Nephron (organoid): ENCODE data around the gene CDC6.

Experiments
- H3K27ac Mint-ChIP-seq, 3 experiments: 2 replicates each; pipeline ENCODE4 v1.8.0; 2020; ENCODE audit warnings: mixed read lengths in 3 of 3, mild to moderate bottlenecking in 2 of 3, moderate library complexity in 1 of 3
- H3K27me3 Mint-ChIP-seq: 2 replicates; pipeline ENCODE4 v1.8.0; 2021; ENCODE audit warnings: low read depth, mild to moderate bottlenecking, moderate library complexity, mixed read lengths
- H3K36me3 Mint-ChIP-seq: 2 replicates; pipeline ENCODE4 v1.8.0; 2020; ENCODE audit warnings: low read depth, mixed read lengths
- H3K4me1 Mint-ChIP-seq: 2 replicates; pipeline ENCODE4 v1.8.0; 2020; ENCODE audit warnings: mixed read lengths
- H3K4me3 Mint-ChIP-seq, 3 experiments: 2 replicates each; pipeline ENCODE4 v1.8.0; 2020; ENCODE audit warnings: mild to moderate bottlenecking in 3 of 3, mixed read lengths in 3 of 3, moderate library complexity in 2 of 3
- H3K9me3 Mint-ChIP-seq: 2 replicates; pipeline ENCODE4 v1.8.0; 2020; ENCODE audit warnings: mixed read lengths
- CTCF ChIP-seq, 3 experiments: fragments of 200-600 bp; sonication (generic); IDR thresholded peaks; one replicate each; pipeline ENCODE4 v1.5.0; 2021; ENCODE audit warnings: antibody characterized with exemption in 3 of 3; ENCODE audit not compliant: unreplicated experiment in 3 of 3

The CDC6 gene

GRCh38 chr17:40330850-40331470, 43.3 kb downstream of the CDC6 start:
- H3K9me3 Mint-ChIP-seq, result no peaks in the 10 kb centered on the region
- no peak for TF ChIP-seq CTCF (IDR thresholded peaks at IDR 0.05; ENCODE audit: unreplicated experiment in 3 of 3)
- peak overlapping the region in 1 of 3 experiments; percentile 45 for H3K4me3 Mint-ChIP-seq
- H3K27ac Mint-ChIP-seq, result peak overlapping the region; percentile 65 to 96 (median 75)
- peaks cover 24% of the 10 kb centered on the region for H3K36me3 Mint-ChIP-seq
- no peaks in the 10 kb centered on the region for H3K27me3 Mint-ChIP-seq
- peaks cover 69% of the 10 kb centered on the region for H3K4me1 Mint-ChIP-seq

- peak overlapping the region in 2 of 3 experiments; percentile 23 to 45 for H3K4me3 Mint-ChIP-seq
- H3K4me1 Mint-ChIP-seq, result peaks cover 59% of the 10 kb centered on the region
- H3K27me3 Mint-ChIP-seq, result no peaks in the 10 kb centered on the region
- TF ChIP-seq CTCF (IDR thresholded peaks at IDR 0.05; ENCODE audit: unreplicated experiment in 3 of 3), result no peak
- no peaks in the 10 kb centered on the region for H3K9me3 Mint-ChIP-seq
- peaks cover 24% of the 10 kb centered on the region for H3K36me3 Mint-ChIP-seq
- H3K27ac Mint-ChIP-seq, result peak overlapping the region; percentile 73 to 96 (median 75)
Observed at GRCh38 chr17:40331743-40332641, 44.3 kb downstream of the CDC6 start.

GRCh38 chr17:40333781-40334448, 46.2 kb downstream of the CDC6 start:
- H3K27me3 Mint-ChIP-seq, result no peaks in the 10 kb centered on the region
- peaks cover 57% of the 10 kb centered on the region for H3K4me1 Mint-ChIP-seq
- H3K27ac Mint-ChIP-seq, result peak overlapping the region in 2 of 3 experiments; percentile 72 to 80
- no peak for TF ChIP-seq CTCF (IDR thresholded peaks at IDR 0.05; ENCODE audit: unreplicated experiment in 3 of 3)
- H3K4me3 Mint-ChIP-seq, result no peak overlapping the region
- no peaks in the 10 kb centered on the region for H3K9me3 Mint-ChIP-seq
- H3K36me3 Mint-ChIP-seq, result peaks cover 24% of the 10 kb centered on the region

GRCh38 chr17:40335620-40336019, 47.9 kb downstream of the CDC6 start:
- no peaks in the 10 kb centered on the region for H3K9me3 Mint-ChIP-seq
- H3K4me3 Mint-ChIP-seq, result no peak overlapping the region
- no peaks in the 10 kb centered on the region for H3K27me3 Mint-ChIP-seq
- H3K4me1 Mint-ChIP-seq, result peaks cover 63% of the 10 kb centered on the region
- TF ChIP-seq CTCF (IDR thresholded peaks at IDR 0.05; ENCODE audit: unreplicated experiment in 3 of 3), result no peak
- H3K36me3 Mint-ChIP-seq, result peaks cover 32% of the 10 kb centered on the region
- peak overlapping the region in 1 of 3 experiments; percentile 80 for H3K27ac Mint-ChIP-seq

GRCh38 chr17:40337351-40337750, 49.7 kb downstream of the CDC6 start:
- no peak overlapping the region for H3K4me3 Mint-ChIP-seq
- no peaks in the 10 kb centered on the region for H3K27me3 Mint-ChIP-seq
- peaks cover 23% of the 10 kb centered on the region for H3K36me3 Mint-ChIP-seq
- peaks cover 56% of the 10 kb centered on the region for H3K4me1 Mint-ChIP-seq
- H3K27ac Mint-ChIP-seq, result peak overlapping the region in 1 of 3 experiments; percentile 40
- no peaks in the 10 kb centered on the region for H3K9me3 Mint-ChIP-seq
- TF ChIP-seq CTCF (IDR thresholded peaks at IDR 0.05; ENCODE audit: unreplicated experiment in 3 of 3), result no peak
